Amniotic stem cell (primary cell): Measurements from ENCODE around the gene TMEM126B.

Experiments used
- DNase-seq: peaks from one replicate; lab custom pipeline; 2025; lab: John Stamatoyannopoulos, UW

TMEM126B gene

GRCh38 chr11:85682330-85683305 lies 54.2 kb downstream of the TMEM126B start:
- no peak for DNase-seq

DNA sequence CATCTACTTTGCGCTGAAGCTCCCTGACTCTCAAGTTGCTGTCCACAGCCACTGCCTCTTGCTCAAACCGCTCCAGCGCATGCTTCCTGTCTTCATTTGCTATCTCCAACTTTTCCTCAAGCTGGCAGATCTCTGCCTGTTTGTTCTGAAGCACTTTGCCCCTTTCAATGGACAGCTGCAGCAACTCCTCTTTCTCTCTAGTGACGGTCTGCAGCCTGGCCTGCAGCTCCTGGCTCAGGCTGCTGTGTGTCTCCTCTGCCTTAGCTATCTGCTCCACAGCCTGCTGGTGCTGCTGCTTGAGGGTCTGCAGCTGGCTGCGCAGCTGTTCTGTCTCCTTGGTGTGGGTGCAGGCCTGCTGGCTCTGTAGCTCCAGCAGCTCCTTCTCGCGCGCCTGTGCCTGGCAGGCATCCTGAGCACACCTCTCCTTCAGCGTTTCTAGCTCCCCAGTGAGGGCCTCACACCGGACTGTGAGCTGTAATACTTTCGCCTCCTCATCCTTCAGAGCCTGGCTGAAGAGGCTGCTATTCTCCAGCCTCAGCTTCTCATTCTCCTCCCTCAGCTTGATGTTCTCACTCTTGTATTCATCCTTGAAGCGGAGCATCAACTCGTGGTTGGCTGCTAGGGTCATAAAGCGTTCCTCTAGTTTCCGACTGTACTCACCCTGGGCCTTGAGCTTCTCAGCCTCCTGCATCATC lies 56.9 kb downstream of the TMEM126B start:
- no peak for DNase-seq

- DNase-seq = no peak
Observed at GRCh38 chr11:85685820-85686459, 57.5 kb downstream of the TMEM126B start, which contains the start of gene CCDC89. Gene CCDC89, minus strand, starts transcription at chr11:85686195. Its CDS starts 65 bp downstream, at chr11:85686130.
